IMR-90 (cell line): ENCODE data around the gene TBC1D22A.

Experiments
- CTCF ChIP-seq: conservative IDR thresholded peaks from 2 replicates; pipeline ENCODE4 v1.5.1; 2012; ENCODE audit warnings: mild to moderate bottlenecking, low read depth, low read length, improper control_type of control experiment
- FOS ChIP-seq: fragments of 150-350 bp; IDR thresholded peaks from 2 replicates; pipeline ENCODE4 v1.6.1; 2016; ENCODE audit warnings: low read depth, low read length
- MXI1 ChIP-seq: IDR thresholded peaks from 2 replicates; pipeline ENCODE4 v1.6.1; 2012; ENCODE audit warnings: low read depth, mild to moderate bottlenecking, low read length, moderate library complexity, borderline replicate concordance
- POLR2A ChIP-seq: IDR thresholded peaks from 2 replicates; pipeline ENCODE4 v1.6.1; 2012; ENCODE audit warnings: mild to moderate bottlenecking, low read depth, low read length
- RFX5 ChIP-seq: IDR thresholded peaks from 2 replicates; pipeline ENCODE4 v1.8.0; 2012; ENCODE audit warnings: low read depth, mild to moderate bottlenecking, low read length, moderate library complexity

- TF ChIP-seq CTCF (no peak), MXI1 (no peak), POLR2A (no peak), FOS (no peak), RFX5 (no peak)
These were observed 34.2 kb downstream of the TBC1D22A start for GRCh38 chr22:46796566-46797195.
